PC-9 (cell line): ENCODE data around the gene ANKRD13B. TPM values are rescaled to one million over a fixed set of nuclear protein-coding genes. Genes with fewer than 3 reads are reported as not detected.

Experiments used
- BruUV-seq: library from RNA; stranded (reverse); fragments of 400-500 nt; replicated peaks from 2 replicates; lab custom pipeline; 2021; lab: Mats Ljungman, UMichigan
- CTCF ChIA-PET: fragments of 300-600 bp; sonication (Branson Sonifier 250); formaldehyde crosslinking; loops from one replicate; lab custom pipeline; 2022; ENCODE audit warnings: antibody characterized with exemption; lab: Charles Lee
- POLR2A ChIA-PET: fragments of 300-600 bp; sonication (Branson Sonifier 250); formaldehyde crosslinking; loops from one replicate; lab custom pipeline; 2022; ENCODE audit warnings: antibody characterized with exemption; ENCODE audit not compliant: unreplicated experiment; lab: Charles Lee
- DNase-seq, 2 experiments: peaks; one replicate each; pipeline versions ENCODE4 v3.0.0 to v3.0.0-alpha.2; 2015 to 2022; ENCODE audit warnings: mixed read lengths in 1 of 2
- H2AFZ ChIP-seq: fragments of 200-600 bp; sonication (generic); 2 replicates; pipeline ENCODE4 v1.8.1; 2017; ENCODE audit warnings: antibody characterized with exemption
- H3F3A ChIP-seq: fragments of 200-600 bp; sonication (generic); 2 replicates; pipeline ENCODE4 v1.8.1; 2017; ENCODE audit warnings: antibody characterized with exemption, mild to moderate bottlenecking, low read depth; ENCODE audit not compliant: insufficient read depth
- H3K27ac ChIP-seq: fragments of 200-600 bp; sonication (generic); 2 replicates; pipeline ENCODE4 v1.6.1; 2016; ENCODE audit warnings: mixed run types
- H3K27me3 ChIP-seq: fragments of 200-600 bp; sonication (generic); 2 replicates; pipeline ENCODE4 v1.6.1; 2016; ENCODE audit warnings: low read depth, mixed run types; ENCODE audit not compliant: insufficient read depth
- H3K36me3 ChIP-seq: fragments of 200-600 bp; sonication (generic); 2 replicates; pipeline ENCODE4 v1.6.1; 2016; ENCODE audit warnings: low read depth, mixed run types
- H3K4me1 ChIP-seq: fragments of 200-600 bp; sonication (generic); replicated peaks from 2 replicates; pipeline ENCODE4 v1.6.1; 2016; ENCODE audit warnings: mixed run types; ENCODE audit not compliant: insufficient read depth
- H3K4me2 ChIP-seq: fragments of 200-600 bp; sonication (generic); 2 replicates; pipeline ENCODE4 v1.6.1; 2017; ENCODE audit warnings: mixed run types
- H3K4me3 ChIP-seq: fragments of 200-600 bp; sonication (generic); 2 replicates; pipeline ENCODE4 v1.6.1; 2016; ENCODE audit warnings: mixed run types
- H3K79me2 ChIP-seq: fragments of 200-600 bp; sonication (generic); 2 replicates; pipeline ENCODE4 v1.6.1; 2017; ENCODE audit warnings: low read depth, mixed run types
- H3K9me2 ChIP-seq: fragments of 200-600 bp; sonication (generic); 2 replicates; pipeline ENCODE4 v1.8.1; 2017; ENCODE audit warnings: mild to moderate bottlenecking; ENCODE audit not compliant: insufficient read depth
- H3K9me3 ChIP-seq: fragments of 200-600 bp; sonication (generic); 2 replicates; pipeline ENCODE4 v1.8.1; 2016; ENCODE audit warnings: low read depth; ENCODE audit not compliant: insufficient read depth
- H4K20me1 ChIP-seq: fragments of 200-600 bp; sonication (generic); 2 replicates; pipeline ENCODE4 v1.8.1; 2017; ENCODE audit not compliant: insufficient read depth
- CTCF ChIP-seq: fragments of 200-600 bp; sonication (generic); conservative IDR thresholded peaks from 2 replicates; pipeline ENCODE4 v1.6.1; 2017; ENCODE audit warnings: mixed run types, antibody characterized with exemption, mild to moderate bottlenecking, moderate library complexity
- EZH2 ChIP-seq: fragments of 200-600 bp; sonication (generic); IDR thresholded peaks from 2 replicates; pipeline ENCODE4 v1.8.0; 2017; ENCODE audit warnings: antibody characterized with exemption, low read depth
- intact Hi-C: fragments of 100-400 bp; cut with micrococcal nuclease; formaldehyde crosslinking; loops from one replicate; pipeline ENCODE4 v1.10.0; 2022; ENCODE audit not compliant: unreplicated experiment
- total RNA-seq: library from RNA; stranded (reverse); gene quantifications from 2 replicates; pipeline ENCODE4 v1.2.3, GENCODE V29; 2021

ANKRD13B gene
- total RNA-seq, 1 experiment from 2014 or later, result 28.4 TPM

GRCh38 chr17:29642171-29642611, 49.3 kb downstream of the ANKRD13B start:
- ChIA-PET POLR2A (interaction anchor here (0.7 kb wide), 1 partner anchor 499 kb away, joined by 7 read pairs; no protein-coding TSS in a partner anchor), CTCF (interaction anchor here (0.6 to 0.7 kb wide), 2 partner anchors 22 to 349 kb away, joined by 8 to 12 read pairs; no protein-coding TSS in a partner anchor)
- Histone ChIP-seq H4K20me1 (no peaks in the 10 kb centered on the region), H3K9me2 (no peaks in the 10 kb centered on the region), H3F3A (peaks cover 26% of the 10 kb centered on the region), H3K4me3 (no peak overlapping the region), H3K9me3 (no peaks in the 10 kb centered on the region), H3K36me3 (no peaks in the 10 kb centered on the region), H2AFZ (no peak overlapping the region), H3K79me2 (no peaks in the 10 kb centered on the region), H3K27me3 (no peaks in the 10 kb centered on the region), H3K27ac (no peak overlapping the region), H3K4me2 (no peak overlapping the region), H3K4me1 (peaks cover 44% of the 10 kb centered on the region)
- TF ChIP-seq EZH2 (no peak), CTCF (no peak)
- BruUV-seq, result no TSS peak
- intact Hi-C loops, result no loop called here
- no peak for DNase-seq

GRCh38 chr17:29643817-29644160, 50.9 kb downstream of the ANKRD13B start:
- Histone ChIP-seq H3K27ac (no peak overlapping the region), H3F3A (peaks cover 19% of the 10 kb centered on the region), H4K20me1 (no peaks in the 10 kb centered on the region), H3K27me3 (no peaks in the 10 kb centered on the region), H3K79me2 (no peaks in the 10 kb centered on the region), H3K36me3 (no peaks in the 10 kb centered on the region), H3K4me1 (peaks cover 40% of the 10 kb centered on the region), H2AFZ (no peak overlapping the region), H3K4me3 (no peak overlapping the region), H3K4me2 (no peak overlapping the region), H3K9me2 (no peaks in the 10 kb centered on the region), H3K9me3 (no peaks in the 10 kb centered on the region)
- no TSS peak for BruUV-seq
- ChIA-PET CTCF (interaction anchor here (0.6 to 0.7 kb wide), 2 partner anchors 22 to 506 kb away, joined by 5 read pairs; no protein-coding TSS in a partner anchor), POLR2A (no interaction called here)
- DNase-seq, result no peak
- intact Hi-C loops, result no loop called here
- no peak for TF ChIP-seq CTCF
- TF ChIP-seq EZH2, result no peak

- H3K36me3 ChIP-seq, result no peaks in the 10 kb centered on the region
- BruUV-seq, result no TSS peak
- 0 out of 2 replicates have a peak, but pooled peaks cover 8% of the 10 kb centered on the region for H3F3A ChIP-seq
- ChIA-PET POLR2A (no interaction called here), CTCF (no interaction called here)
- intact Hi-C loops, result no loop called here
- no peaks in the 10 kb centered on the region for H3K9me2 ChIP-seq
- no peaks in the 10 kb centered on the region for H3K27me3 ChIP-seq
- H3K27ac ChIP-seq, result no peak overlapping the region
- no peaks in the 10 kb centered on the region for H3K9me3 ChIP-seq
- no peaks in the 10 kb centered on the region for H3K79me2 ChIP-seq
- no peak for DNase-seq
- no peak overlapping the region for H2AFZ ChIP-seq
- TF ChIP-seq CTCF (no peak), EZH2 (no peak)
- no peak overlapping the region for H3K4me3 ChIP-seq
- H4K20me1 ChIP-seq, result no peaks in the 10 kb centered on the region
- H3K4me1 ChIP-seq, result peaks cover 26% of the 10 kb centered on the region
- H3K4me2 ChIP-seq, result no peak overlapping the region
These were observed 52.7 kb downstream of the ANKRD13B start for GRCh38 chr17:29645515-29646051.
